Right ventricle myocardium superior (tissue), 1 donor: Measurements from ENCODE around the gene SLC37A1. TPM values are rescaled to one million over a fixed set of nuclear protein-coding genes. Genes with fewer than 3 reads are reported as not detected.

Source experiments
- ATAC-seq: fragments of 200-7000 bp; cut with Tn5 transposase; one replicate; pipeline ENCODE4 v1.9.1; 2020; ENCODE audit warnings: mild to moderate bottlenecking; ENCODE audit not compliant: poor library complexity
- DNase-seq: peaks from one replicate; pipeline ENCODE4 v3.0.0-alpha.2; 2020
- intact Hi-C: fragments of 100-400 bp; cut with DNase I; formaldehyde crosslinking; loops from one replicate; pipeline ENCODE4 v1.11.2; 2022
- total RNA-seq: library from RNA; stranded (reverse); fragmentation: NEBNext Ultra II Directional; extraction: Animal tissue kit (Norgen Biotek cat#: 25700); gene quantifications from one replicate; pipeline ENCODE4 v1.2.1, GENCODE V29; 2021
- donor health status: DM: no; HTN: yes; CAD: no; lungs with severe emphysema.

Gene SLC37A1
- total RNA-seq, 1 donor from 2014 or later: 3.8 TPM

DNA sequence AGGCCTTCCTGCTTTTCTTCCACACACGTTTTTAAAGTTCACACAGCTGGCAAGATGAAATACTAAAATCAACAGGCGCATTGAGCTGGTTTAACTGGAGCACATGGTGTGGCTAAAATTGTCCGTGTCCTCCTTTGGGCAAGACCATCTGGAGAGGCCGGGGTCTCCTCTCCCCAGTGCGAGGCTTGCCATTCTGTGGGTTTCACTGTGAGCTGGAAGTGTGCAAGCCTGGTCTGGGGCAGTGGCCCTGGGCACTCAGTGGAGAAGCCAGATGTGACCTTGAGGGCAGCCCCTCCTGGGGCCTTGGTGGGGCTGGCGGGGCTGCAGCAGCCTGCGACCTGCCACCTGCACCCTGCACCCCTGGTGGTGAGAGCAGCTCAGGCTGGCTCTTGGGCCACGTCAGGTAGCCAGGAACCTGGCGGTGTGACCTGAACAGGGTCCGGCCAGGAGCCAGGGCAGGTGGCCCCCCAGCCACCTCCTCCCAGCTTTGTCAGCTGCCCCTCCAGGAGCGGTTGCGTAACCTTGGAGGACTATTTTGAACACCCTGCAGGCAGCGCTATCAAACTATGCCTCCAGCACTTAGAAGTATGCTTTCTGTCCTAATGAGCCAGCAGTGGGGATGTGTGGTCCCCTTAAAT, 52.4 kb downstream of the SLC37A1 start:
- DNase-seq (no peak), ATAC-seq (no peak)
- intact Hi-C loops: no loop called here

- DNase-seq (peak; percentile 17), ATAC-seq (no peak)
- intact Hi-C loops: no loop called here
These were observed 53.0 kb downstream of the SLC37A1 start for GRCh38 chr21:42566524-42567213.

DNA sequence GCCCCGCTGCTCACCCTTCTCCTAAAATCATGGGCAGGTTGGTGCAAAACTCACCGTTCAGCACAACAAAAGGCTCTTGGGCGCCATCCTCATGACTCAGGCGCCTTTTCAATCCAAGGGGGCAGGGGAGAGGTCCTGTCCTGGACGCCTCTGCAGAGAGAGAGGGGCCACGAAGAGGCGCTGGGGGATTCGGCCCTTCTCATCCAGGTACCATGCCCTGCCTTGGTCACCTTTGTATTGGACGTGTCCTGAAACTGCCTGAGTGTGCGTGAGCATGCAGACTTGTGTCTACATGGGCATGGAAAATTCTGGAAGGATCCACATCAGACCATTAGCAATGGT, 53.5 kb downstream of the SLC37A1 start:
- ATAC-seq (no peak), DNase-seq (peak; percentile 24)
- intact Hi-C loops: no loop called here

DNA sequence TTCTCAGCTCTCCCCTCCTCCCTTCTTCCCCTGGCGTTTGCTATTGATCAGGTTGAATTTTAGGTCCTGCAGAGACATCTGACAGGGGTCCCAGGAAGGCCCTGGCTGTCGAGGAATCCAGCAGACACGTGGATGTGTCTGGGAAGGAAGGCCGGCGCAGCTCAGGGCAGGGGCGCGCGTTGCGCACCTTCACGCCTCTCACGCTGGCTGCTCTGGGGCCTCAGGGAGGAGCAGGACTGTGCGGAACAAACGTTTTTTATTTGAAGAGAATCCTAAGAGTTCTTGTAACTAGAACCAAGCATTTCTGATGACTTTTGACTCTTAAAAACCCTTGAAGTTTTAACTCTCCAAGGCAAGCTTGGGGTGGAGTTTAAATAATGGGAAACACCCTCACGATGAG, 54.2 kb downstream of the SLC37A1 start:
- DNase-seq: peak; percentile 14
- intact Hi-C loops: no loop called here
- no peak for ATAC-seq

DNA sequence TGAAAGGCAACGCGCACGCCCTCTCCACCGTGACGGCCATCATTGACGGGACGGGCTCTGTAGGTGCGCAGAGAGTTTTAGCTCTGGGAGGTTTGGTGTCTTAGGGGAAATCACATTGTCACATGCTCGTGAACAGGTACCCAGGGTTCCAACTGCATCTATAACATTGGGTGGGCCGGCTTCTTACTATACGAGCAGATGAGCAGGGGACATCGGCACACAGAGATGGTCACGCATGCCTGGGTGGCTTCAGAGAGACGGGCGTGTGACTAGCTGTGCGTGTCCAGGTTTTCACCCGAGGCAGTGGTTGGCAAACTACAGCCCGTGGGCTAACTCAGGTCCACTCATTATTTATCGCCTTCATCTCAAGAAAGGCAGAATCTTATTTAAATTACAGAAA, 54.7 kb downstream of the SLC37A1 start:
- ATAC-seq: no peak
- intact Hi-C loops: no loop called here
- no peak for DNase-seq

DNA sequence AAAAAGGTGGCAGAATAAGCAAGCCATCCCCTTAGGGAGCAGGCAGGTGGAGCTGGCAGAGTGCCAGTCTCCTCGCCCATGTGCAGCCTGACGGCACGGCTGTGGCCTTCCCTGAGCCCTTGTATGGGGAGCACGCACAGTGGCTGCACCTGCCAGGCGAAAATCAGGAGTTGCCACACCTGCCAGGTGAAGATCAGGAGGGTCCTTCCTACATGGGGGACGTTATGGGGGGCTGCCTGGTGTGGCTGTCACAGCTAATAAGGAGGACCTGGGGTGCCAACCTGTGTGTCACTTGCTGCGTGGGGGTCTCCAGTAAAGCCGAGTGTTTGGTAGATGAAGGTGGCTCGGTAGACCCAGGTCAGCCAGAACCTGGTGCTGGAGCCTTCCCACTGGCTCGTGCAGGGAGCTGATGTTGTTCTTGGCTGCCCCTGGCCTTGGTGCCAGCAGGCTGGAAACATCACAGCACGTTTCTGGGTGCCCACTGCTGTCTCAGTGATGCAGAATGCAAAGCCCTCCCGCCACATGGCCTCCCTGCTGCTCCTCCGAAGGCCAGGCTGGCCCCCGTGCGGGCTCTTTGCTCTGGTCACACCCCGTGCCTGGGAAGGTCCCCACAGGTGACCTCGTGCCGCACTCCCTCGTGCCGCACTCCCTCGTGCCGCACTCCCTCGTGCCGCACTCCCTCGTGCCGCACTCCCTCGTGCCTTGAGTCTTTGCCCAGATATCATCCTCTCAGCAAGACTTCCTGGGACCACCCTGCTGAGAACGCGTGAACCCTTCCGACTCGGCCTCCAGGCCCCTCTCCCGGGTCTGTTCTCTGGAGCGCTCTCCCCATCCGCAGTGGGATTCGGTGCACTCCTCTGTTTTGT, 55.4 kb downstream of the SLC37A1 start:
- no peak for ATAC-seq
- intact Hi-C loops: no loop called here
- peak; percentile 31 for DNase-seq

GRCh38 chr21:42569732-42570301, 56.2 kb downstream of the SLC37A1 start:
- ATAC-seq (no peak), DNase-seq (peak; percentile 34)
- intact Hi-C loops: no loop called here

- ATAC-seq (no peak), DNase-seq (no peak)
- intact Hi-C loops: no loop called here
These were observed 56.7 kb downstream of the SLC37A1 start for GRCh38 chr21:42570362-42570761.

GRCh38 chr21:42570841-42571387, 57.3 kb downstream of the SLC37A1 start:
- DNase-seq (peak; percentile 34), ATAC-seq (no peak)
- intact Hi-C loops: no loop called here

GRCh38 chr21:42571391-42572150, 57.9 kb downstream of the SLC37A1 start:
- intact Hi-C loops: no loop called here
- DNase-seq (peak; percentile 32), ATAC-seq (no peak)

GRCh38 chr21:42572906-42573495, 59.3 kb downstream of the SLC37A1 start:
- DNase-seq (peak; percentile 20), ATAC-seq (no peak)
- intact Hi-C loops: no loop called here

- DNase-seq (peak; percentile 22), ATAC-seq (no peak)
- intact Hi-C loops: no loop called here
These were observed 60.8 kb downstream of the SLC37A1 start for GRCh38 chr21:42574234-42575027.

DNA sequence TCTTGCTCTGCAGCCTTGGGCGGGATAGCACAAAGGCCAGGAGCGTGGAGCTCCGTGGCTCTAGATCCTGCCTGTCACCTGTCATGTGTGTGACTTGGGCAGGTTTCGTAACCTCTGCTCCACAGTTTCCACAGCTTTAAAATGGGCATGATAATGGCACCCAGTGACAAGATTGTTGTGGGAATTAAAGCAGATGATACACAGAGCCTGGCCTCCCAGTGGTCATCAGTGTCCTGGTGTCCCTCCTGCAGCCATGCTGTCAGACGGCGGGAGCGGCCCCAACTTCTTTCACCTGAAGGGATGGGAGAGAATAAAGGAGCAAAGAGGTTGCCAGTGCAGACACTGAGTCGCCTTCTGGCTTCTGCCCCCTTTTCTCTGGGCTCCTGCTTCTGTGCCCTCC, 61.5 kb downstream of the SLC37A1 start:
- ATAC-seq (no peak), DNase-seq (no peak)
- intact Hi-C loops: no loop called here

GRCh38 chr21:42576639-42577038, 63.0 kb downstream of the SLC37A1 start:
- ATAC-seq: no peak
- DNase-seq: no peak
- intact Hi-C loops: no loop called here

GRCh38 chr21:42578034-42578433, 64.4 kb downstream of the SLC37A1 start:
- DNase-seq: peak; percentile 22
- no peak for ATAC-seq
- intact Hi-C loops: no loop called here

DNA sequence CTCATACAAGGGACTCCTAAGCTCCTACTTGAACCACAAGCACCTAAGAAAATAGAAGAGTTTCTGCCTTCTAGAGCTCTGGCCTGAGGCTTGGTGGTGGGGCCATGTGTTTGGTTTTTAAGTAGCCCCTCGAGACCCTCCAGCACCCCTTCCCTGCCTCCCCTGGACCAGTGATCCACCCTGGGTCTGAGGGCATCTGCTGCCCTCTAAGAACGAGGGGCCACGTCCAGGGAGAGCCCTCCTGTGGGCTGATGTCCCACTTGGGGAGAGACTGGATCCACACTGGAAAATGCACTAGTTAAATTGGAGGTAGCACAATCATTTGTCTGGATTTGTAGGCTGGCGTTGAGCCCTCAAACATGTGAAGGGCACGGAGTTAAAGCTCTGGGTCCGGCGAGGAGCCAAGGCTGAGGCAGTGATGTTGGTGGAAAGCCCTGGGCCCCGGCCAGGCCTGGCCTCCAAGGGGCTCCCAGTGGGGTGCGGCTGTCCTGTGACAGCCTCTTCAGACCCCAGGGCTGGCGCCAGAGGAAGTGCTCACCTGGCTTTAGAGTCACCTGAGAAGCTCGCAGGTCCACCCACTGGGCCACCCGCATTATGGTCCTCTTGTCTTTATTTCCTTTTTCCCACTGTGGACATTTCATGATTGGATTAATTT, 65.2 kb downstream of the SLC37A1 start:
- DNase-seq (peak; percentile 56), ATAC-seq (peak; percentile 67)
- intact Hi-C loops: no loop called here
